Kidney epithelial cell (primary cell): ENCODE data around the gene CXCL11. TPM values are rescaled to one million over a fixed set of nuclear protein-coding genes. Genes with fewer than 3 reads are reported as not detected.

ENCODE experiments used
- DNase-seq: peaks from one replicate; pipeline ENCODE4 v3.0.0-alpha.2; 2010; ENCODE audit warnings: low read depth
- H3K27me3 ChIP-seq: 2 replicates; pipeline ENCODE4 v1.6.0; 2011; ENCODE audit warnings: low read length; ENCODE audit not compliant: control insufficient read depth, insufficient read depth
- H3K36me3 ChIP-seq: 2 replicates; pipeline ENCODE4 v1.5.1; 2011; ENCODE audit warnings: low read length; ENCODE audit not compliant: control insufficient read depth, insufficient read depth
- H3K4me3 ChIP-seq: 2 replicates; pipeline ENCODE4 v1.5.1; 2011; ENCODE audit warnings: low read depth, mild to moderate bottlenecking, control low read depth, low read length
- total RNA-seq: library from RNA; depleted of rRNA; stranded (reverse); fragments of >200 nt; gene quantifications from 2 replicates; pipeline ENCODE4 v1.2.3, GENCODE V29; 2015
- TF ChIP-seq, protein P1 (sequence below): IDR thresholded peaks from 2 replicates; pipeline ENCODE4 v1.5.1; 2011; ENCODE audit warnings: mild to moderate bottlenecking, moderate library complexity, low read length, control low read depth, inconsistent platforms; ENCODE audit not compliant: insufficient read depth, poor library complexity, severe bottlenecking

Gene CXCL11
- total RNA-seq, 1 donor from 2014 or later: not detected

GRCh38 chr4:75997946-75998345, 37.9 kb downstream of the CXCL11 start:
- no peaks in the 10 kb centered on the region for H3K27me3 ChIP-seq
- TF ChIP-seq, protein P1, sequence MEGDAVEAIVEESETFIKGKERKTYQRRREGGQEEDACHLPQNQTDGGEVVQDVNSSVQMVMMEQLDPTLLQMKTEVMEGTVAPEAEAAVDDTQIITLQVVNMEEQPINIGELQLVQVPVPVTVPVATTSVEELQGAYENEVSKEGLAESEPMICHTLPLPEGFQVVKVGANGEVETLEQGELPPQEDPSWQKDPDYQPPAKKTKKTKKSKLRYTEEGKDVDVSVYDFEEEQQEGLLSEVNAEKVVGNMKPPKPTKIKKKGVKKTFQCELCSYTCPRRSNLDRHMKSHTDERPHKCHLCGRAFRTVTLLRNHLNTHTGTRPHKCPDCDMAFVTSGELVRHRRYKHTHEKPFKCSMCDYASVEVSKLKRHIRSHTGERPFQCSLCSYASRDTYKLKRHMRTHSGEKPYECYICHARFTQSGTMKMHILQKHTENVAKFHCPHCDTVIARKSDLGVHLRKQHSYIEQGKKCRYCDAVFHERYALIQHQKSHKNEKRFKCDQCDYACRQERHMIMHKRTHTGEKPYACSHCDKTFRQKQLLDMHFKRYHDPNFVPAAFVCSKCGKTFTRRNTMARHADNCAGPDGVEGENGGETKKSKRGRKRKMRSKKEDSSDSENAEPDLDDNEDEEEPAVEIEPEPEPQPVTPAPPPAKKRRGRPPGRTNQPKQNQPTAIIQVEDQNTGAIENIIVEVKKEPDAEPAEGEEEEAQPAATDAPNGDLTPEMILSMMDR: no peak
- H3K36me3 ChIP-seq: no peaks in the 10 kb centered on the region
- DNase-seq: no peak
- no peak overlapping the region for H3K4me3 ChIP-seq

- H3K4me3 ChIP-seq: no peak overlapping the region
- no peak for DNase-seq
- H3K27me3 ChIP-seq: no peaks in the 10 kb centered on the region
- TF ChIP-seq, protein P1: no peak
- no peaks in the 10 kb centered on the region for H3K36me3 ChIP-seq
These were observed 38.8 kb downstream of the CXCL11 start for GRCh38 chr4:75997081-75997480.

DNA sequence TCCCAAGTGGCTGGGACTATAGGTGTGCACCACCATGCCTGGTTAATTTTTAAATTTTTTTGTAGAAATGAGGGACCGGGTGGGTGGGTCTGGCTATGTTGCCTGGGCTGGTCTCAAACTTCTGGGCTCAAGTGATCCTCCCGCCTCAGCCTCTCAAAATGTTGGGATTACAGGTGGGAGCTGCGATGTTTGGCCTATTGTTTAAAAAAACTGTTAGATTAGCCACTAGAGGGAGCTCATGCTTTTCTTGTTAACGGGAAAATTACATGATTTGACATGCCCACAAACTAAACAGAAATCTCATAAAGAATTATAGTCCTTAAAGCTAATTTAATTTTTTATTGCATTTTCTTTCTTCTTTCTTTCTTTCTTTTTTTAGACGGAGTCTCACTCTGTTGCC, 40.1 kb downstream of the CXCL11 start:
- H3K36me3 ChIP-seq: no peaks in the 10 kb centered on the region
- TF ChIP-seq, protein P1: peak; percentile 65
- peak; percentile 21 for DNase-seq
- no peaks in the 10 kb centered on the region for H3K27me3 ChIP-seq
- no peak overlapping the region for H3K4me3 ChIP-seq

- no peaks in the 10 kb centered on the region for H3K36me3 ChIP-seq
- no peak overlapping the region for H3K4me3 ChIP-seq
- no peak for DNase-seq
- TF ChIP-seq, protein P1: no peak
- H3K27me3 ChIP-seq: no peaks in the 10 kb centered on the region
These were observed 43.4 kb downstream of the CXCL11 start for GRCh38 chr4:75992462-75992861.

- Histone ChIP-seq H3K4me3 (peak overlapping the region; percentile 78), H3K27me3 (no peaks in the 10 kb centered on the region), H3K36me3 (no peaks in the 10 kb centered on the region)
- TF ChIP-seq, protein P1: no peak
- DNase-seq: no peak
These were observed 45.9 kb downstream of the CXCL11 start for GRCh38 chr4:75989846-75990528.

GRCh38 chr4:75985116-75985515, 50.8 kb downstream of the CXCL11 start:
- Histone ChIP-seq H3K4me3 (no peak overlapping the region), H3K27me3 (no peaks in the 10 kb centered on the region), H3K36me3 (no peaks in the 10 kb centered on the region)
- peak; percentile 9 for DNase-seq
- TF ChIP-seq, protein P1: no peak
